ENCODE results near the gene PNPLA2. TPM values are rescaled to one million over a fixed set of nuclear protein-coding genes. Genes with fewer than 3 reads are reported as not detected.

The PNPLA2 gene
- total RNA-seq, 1 donor from 2014 or later = 60.0 TPM

DNA sequence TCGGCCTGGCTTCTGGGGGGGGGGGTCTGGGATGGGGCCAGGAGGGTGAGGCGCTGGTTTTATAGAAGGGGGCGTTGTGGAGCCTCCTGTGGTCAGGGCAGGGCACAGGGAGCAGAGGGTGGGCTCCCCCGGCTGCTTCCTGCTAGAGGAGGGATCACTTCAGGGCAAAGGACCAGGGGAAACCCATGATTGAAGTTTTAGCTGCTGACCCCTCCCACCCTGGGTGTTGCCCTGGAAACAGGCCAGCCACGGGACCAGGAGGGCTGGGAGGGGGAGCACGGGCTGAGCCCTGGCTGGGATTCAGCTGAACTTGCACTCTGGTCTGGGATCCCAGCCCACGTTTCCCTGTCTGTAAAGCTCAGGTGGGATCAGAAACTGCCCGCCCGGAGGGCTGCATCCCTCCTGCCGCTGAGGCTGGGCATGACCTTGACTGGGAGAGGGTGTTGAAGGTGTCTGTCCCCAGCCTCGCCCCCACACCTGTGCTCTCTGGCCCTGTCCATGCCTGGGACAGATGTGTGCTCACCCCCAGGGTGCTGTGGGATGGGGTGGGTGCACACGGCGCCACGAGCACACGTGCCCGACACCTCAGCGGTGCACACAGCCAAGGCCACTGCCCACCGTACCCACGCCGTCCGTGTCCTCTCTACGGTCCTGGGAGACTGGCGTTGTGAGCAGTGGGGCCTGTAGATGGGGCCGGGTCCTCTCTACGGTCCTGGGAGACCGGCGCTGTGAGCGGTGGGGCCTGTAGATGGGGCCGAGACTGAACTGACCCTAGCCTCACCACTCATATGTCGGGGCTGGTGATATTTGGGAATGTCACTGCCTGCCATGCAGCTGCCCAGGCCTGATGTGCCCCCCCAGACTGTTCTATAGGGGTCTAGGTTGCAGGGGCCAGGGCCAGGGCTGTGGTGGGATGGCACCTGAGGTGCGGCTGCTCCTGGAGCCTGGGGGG, 26.3 kb downstream of the PNPLA2 start:
- DNase-seq = peak; percentile 94

DNA sequence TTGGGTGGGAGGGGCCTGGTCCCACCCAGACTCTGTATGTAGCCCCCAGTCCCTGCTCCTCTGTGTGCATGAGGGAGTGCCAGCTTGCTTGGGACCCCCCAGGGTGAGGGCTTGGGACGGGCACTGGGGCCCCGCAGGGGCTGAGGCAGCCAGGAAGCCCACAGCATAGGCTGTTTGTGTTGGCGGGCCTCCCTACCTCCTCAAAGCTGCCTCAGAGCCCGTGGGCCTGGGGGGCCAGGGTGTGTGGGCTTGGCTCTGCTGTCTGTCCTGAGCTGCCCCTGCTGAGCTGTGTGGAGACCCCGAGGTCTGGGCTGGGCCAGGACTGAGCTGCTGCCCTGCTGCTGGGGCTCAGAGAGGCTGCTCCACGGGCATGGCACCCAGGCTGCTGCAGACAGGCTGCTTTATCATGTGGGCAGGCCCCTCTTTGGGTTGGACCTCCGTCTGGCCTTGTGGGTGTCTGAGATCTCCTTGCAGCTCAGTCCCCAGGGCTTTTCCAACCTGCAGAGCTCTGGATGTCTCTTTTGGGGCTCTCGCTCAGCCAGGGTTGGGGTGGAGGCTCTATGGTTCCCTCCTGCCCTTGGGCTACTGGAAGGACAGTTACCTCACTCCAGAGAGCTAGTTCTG, 27.3 kb downstream of the PNPLA2 start:
- DNase-seq = no peak

DNA sequence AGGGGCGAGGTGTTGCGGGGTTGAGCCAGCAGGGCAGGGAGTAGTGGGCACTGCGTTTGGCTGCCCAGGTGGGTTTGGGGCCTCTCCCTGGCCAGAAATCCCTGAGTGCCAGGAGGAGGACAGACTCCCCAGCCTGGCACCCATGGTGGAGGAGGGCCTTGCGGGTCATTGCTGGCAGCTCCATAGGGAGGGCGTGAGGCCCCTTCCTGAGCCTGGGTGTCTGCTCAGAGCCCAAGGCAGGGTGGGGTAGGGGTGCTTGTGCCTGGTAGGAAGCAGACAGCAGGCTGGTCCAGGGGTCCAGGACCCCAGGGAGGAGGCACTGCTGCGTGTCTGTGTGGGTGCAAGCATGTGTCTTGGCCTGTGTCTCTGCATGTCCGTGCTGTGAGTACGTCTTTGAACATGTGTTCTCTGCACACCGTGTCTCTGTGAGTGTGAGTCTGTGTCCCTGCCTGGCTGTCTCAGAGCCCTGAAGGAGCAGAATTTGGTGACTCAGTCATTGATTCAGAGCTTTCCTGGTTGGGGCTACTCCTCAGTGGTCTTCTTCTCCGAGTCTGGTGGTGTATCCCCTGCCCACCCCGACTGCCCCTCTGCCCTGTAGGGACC, 27.9 kb downstream of the PNPLA2 start:
- no peak for DNase-seq

DNA sequence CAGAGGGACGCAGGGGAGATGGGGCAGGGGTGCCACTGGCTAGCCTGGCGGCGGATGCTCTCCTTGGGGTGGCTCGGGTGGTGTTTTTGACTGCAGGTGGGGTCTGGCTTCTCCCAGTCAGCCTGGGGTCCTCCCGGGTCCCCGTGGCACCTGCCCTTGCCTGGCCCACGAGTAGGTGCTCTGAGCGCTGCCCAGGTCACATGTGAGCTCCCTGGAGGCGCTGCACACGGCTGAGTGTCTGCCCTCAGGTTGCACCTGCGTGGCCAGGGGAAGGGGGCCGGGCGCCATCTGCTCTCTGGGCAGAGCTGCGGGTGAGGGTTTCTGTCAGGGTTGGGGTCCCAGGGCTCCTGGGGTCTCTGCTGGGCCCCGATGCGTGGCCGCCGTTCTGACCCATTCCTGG, 29.2 kb downstream of the PNPLA2 start:
- DNase-seq = no peak

DNA sequence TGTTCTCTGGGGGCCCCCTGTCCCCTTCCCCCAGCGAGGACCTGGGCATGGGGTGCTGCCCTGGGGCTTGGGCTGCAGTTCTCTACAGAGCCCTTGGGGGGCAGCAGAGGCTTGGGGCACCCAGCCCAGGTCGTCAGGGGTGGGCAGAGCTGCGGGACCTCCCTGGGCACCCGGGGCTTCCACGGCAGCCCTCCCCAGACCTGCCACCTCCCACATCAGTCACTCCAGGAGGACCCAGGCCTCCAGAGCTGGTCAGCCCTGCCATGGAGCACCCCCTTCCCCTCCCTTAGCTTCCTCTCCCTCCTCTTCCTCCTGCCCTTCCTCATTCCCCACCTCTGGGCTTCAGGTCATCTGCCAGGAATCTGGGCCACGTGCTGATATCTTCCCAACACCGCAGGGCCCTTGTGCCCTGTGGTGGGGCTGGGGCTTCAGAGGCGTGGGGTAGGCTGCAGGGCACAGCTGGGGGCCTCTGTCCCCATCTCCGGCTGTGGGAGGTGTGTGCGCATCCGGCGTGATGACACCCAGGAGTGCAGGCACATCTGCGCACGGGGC, 29.7 kb downstream of the PNPLA2 start:
- DNase-seq = no peak

DNA sequence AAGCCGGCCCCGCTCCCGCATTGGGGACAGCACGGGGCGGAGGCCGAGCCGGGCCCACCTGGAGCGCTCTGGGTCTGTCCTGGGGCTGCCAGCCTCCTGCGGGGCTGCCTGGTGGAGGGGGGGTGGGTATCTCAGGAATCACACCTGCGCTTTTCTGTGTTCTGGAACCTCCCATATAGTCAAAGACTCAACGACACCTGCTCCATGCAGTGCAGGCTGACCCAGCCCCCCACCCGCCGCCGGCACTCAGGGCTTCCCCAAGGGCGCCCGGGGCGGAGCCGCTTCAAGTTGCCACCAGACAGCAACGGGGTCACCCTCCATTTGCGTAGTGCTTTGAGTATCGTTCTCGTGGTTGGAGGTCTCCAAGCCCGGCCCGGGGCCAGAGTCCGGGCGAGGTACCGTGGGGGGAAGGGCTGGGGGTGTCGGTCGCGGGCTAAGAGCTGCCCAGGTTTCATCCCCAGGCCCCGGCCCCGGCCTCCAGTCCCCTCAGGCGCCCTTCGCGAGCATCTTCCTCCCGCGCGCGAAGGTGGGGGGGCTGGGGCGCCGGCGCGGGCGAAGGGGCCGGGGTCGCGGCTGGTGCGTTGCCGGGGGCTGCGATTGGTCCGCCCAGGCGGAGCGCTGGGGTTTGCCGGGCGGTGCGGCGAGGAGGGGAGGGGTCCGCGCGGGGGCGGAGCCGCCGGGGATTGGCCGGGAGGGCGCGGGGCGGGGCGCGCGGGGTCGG, 30.6 kb downstream of the PNPLA2 start:
- peak; percentile 42 for DNase-seq

DNA sequence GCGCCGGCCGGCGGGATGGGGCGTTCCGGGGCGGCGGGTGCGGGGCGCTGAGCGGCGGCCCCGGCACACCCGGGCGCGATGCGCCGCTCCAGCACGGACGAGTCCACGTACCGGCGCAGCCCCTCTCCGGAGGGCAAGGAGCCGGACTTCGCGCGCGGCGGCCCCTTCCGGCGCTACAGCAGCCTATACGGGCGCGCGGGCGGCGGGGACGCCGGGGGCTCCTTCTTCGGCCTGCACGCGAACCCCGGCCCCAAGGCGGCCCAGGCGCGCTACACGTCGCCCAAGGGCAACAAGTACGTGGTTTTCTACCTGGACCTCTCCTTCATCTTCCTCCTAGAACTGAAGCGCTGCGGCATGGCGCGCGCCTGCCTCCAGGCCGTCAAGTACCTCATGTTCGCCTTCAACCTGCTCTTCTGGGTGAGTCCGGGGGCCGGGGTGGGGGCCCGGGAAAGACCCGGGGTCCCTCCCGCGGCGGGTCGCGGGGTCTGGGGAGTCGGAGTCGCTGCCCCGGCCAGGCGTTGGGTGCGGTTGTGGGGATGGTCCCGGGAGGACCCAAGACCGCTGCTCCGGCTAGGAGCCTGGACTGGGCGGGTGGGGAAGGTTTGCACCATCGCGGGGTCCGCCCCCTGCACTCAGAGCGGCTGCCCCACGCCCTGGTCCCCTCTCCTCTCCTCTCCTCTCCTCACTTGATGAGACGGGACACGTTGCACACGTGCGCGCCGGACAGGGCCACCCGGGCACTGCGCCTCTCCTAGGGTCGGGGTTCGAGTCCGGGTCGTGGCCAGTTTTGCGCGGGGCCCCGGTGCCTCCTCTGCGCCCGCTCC, 31.4 kb downstream of the PNPLA2 start:
- no peak for DNase-seq

DNA sequence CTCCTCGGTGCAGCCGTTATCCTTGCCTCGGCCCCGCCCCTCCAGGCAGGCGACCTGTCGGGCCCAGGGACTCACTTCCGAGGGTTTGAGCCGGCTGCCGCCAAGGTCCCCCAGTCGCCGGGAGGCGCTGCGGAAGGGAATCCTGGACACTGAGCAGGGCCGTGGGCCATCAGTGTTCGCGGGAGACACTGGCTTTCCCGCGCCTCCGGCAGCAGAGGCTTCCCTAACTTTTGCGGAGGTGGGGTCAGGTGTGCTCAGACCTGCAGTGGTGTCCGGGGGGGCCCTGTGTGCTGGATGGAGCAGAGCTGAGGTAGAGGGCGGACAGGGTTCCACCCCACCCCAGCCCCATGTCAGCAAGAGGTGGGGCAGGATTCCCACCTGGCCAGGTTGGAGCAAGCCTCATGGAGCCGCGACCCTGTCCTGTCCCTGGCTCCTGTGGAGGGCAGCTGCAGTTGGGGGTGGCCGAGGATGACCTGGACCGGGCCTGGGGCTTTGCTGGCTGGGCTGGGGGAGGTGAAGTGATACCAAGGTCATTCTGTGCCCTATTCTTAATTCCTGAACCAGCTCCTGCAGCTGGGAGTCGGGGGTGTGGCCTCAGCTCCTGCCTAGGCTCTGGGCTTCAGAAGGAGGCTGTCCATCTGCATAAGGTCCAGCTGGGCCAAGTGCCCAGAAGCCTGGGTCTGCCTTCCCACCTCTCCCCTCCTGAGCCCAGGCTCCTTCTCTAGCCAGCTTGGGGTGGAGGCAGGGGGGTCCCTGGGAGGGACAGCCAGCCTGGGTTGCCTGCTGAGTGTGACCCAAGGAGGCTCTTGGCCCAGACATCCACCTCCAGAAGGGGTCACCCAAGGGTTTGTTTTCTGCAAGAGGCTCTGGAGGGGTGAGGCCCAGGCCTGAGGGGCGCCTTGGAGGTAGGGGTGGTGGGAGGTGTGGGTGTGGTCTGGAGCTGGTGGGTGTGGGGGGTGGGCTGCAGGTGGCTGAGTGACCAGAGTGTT, 32.4 kb downstream of the PNPLA2 start:
- DNase-seq = no peak

DNA sequence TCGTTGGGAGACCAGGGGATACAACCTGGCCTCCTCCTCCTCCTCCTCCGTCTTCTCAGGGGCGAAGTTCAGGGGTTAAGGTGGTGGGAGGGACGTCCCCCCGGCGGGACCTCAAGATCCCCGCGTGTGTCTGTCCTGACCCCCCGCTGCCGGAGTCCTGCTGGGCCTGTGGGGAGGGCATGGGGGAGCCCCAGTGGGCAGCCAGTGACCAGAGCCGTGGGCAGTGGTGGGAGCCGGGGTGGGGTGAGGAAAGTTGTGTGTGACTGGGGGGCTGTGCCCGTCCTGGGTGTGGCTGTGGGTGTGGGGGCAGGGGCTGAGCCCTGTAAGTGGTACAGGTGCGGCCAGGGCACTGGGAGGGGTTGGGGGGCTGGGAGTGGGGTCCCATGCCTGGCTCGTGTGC, 34.0 kb downstream of the PNPLA2 start:
- DNase-seq = no peak

DNA sequence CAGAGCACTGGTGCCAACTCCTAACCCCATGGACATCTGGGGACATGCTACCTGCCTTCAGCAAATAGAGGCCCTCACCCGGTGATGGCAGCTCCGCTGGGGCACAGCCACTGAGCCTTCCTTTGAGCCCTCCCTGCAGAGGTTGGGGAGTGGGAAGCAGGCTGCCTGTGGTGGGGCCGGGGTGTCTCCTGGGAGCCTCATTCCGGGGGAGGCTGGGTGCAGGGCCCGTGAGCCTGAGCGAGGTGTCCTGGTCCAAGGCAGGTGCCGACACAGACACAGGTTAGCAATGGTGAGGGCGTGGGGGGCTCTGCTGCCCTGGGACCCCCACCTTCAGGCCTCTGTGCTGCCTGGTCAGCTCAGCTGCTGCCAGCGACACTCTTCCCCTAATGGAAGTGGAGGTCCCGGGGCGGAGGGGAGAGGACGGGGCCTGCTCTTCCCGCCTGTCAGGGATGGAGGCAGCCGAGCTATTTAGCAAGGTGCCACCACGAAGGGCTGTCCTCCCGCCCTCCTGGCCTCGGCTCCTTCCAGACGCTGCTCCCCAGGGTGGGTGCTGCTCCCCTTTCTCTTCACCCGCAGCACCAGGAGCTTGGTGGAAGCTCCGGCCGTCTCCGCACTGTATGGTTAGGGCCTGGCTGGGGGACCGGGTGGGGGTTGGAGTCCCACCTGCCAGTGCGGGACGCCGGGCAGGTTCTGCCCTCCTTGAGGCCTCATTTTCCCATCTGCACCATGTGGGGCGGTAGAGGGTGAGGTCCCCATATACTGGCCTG, 35.2 kb downstream of the PNPLA2 start:
- DNase-seq = no peak

DNA sequence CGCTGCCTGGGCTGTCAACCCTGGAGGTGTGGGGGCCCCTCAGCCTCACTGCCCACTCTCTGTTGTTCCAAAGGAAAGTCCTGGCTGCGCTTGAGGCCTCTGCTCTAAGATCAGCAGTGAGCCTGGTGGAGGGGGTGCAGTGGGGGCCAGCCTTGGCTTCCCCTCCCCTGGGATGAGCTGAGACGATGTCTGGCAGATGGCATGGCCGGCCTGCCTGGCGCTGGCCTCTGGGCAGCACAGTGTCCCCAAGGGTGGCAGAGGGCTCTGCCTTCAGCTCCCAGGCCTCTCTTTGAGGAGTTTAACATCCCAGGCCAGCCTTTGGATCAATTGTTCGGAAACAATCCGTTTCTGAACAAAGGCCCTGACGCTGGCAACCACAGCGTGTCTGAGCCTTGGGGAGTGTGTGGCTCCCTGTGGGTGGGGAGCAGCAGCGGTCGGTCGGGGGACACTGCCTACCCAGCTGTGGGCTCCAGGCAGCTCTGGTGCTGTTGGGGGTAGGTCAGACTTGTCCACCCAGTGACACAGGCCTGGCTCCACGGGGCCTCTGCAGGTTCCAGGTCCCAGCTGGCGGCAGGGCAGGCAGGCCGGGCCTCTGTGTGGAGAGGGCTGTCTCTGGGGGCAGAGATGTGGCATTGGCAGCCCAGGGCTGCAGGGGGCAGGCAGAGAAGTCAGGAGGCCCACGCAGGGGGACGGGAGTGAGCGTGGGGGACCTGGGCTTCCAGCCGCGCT, 36.1 kb downstream of the PNPLA2 start:
- DNase-seq = no peak

DNA sequence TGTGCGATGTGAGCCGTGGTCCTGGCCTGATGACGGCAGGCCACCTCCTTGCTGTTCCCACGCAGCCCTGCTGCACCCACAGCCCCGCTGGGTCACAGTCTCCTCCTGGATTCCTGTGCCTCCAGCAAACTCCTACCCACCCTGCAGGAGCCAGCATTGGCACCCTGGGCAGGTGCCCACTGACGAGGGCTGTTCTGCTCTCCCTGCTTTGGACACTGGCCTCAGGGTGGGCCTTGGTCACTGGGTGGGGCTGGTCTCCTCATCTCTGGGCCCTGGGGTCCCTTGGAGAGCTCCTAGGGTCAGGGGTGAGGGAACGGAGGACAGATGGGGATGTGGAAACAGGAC, 36.6 kb downstream of the PNPLA2 start:
- no peak for DNase-seq

DNA sequence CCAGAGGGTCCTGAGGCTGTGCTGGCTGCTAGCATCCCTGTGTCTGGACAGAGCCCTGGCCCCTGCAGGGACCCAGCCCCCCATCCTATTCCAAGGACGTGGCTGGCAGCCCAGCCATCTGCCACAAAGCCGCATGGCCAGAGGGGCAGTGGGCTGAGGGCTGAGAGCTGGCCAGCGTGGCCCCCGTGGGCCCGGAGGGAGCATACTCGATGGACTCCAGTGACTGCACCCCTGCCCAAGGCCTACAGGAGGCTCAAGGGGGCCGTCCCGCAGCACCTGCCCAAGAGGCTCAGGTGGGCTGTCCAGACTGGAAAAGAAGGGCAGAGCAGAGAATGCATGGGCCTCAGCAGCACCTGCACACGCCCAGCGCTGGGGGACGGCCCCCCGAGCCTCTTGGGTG, 37.1 kb downstream of the PNPLA2 start:
- no peak for DNase-seq

DNA sequence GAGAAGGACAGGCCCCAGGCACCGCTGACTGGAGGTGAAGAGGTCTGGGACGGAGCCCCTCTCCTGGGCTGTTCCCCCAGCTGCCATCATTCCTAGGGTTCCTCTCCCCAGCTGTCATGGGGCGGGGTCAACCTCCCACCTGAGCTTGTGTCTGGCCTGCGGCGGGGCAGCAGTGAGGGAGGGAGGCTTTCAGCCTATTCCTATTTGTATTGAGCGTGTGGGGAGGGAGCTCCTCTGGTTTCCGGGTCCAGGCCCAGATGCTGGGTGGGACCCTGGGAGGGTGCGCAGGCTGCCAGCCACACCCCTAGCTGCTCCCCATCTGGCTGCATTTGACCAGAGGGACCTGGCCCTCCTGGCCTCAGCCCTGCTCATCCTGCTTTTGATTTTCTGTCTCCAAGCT, 37.7 kb downstream of the PNPLA2 start:
- no peak for DNase-seq

DNA sequence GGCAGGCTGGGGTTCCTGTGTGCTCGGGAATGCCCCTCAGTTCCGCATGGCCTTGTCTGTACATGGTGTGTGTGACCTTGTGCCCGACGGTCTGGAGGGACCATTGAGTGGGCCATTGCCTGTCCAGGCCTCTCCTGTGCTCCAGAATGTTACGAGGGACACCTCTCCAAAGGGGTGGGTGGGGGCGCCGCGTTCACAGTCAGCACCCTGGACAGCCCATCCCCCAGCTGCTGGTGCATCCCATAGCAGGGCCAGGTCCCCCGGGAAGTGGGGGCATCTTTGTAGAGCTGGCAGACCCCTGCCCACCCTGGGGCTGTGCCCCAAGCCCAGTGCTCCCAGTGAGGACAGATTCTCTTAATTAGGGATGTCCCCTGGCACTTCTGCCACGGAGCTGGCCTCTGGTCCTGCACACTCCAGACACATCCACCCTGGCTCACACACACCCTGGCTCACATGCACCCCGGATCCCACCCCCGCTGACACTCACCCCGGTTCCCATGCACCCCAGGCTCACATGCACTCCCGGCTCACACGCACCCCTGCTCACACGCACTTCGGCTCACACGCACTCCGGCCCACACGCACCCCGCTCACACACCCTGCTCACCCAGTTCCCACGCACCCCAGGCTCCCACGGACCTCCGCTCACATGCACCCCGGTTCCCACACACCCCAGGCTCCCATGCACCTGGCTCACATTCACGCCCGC, 39.5 kb downstream of the PNPLA2 start:
- DNase-seq = no peak

DNA sequence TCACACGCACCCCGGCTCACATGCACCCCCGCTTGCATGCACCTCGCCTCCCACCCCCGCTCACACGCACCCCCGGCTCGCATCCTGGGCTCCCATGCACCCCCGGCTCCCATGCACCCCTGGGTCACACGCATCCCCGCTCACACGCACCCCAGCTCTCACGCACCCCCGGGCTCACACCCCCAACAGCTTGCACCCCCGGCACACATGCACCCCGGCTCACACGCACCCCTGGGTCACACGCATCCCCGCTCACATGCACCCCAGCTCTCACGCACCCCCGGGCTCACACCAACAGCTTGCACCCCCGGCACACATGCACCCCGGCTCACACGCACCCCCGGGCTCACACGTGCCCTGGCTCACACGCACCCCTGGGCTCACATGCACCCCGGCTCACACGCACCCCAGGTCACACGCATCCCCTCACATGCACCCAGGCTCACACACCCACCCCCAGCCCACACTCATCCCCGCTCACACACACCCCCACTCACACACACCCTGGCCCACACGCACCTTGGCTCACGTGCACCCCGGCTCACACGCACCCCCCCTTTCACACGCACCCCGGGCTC, 40.1 kb downstream of the PNPLA2 start:
- no peak for DNase-seq

DNA sequence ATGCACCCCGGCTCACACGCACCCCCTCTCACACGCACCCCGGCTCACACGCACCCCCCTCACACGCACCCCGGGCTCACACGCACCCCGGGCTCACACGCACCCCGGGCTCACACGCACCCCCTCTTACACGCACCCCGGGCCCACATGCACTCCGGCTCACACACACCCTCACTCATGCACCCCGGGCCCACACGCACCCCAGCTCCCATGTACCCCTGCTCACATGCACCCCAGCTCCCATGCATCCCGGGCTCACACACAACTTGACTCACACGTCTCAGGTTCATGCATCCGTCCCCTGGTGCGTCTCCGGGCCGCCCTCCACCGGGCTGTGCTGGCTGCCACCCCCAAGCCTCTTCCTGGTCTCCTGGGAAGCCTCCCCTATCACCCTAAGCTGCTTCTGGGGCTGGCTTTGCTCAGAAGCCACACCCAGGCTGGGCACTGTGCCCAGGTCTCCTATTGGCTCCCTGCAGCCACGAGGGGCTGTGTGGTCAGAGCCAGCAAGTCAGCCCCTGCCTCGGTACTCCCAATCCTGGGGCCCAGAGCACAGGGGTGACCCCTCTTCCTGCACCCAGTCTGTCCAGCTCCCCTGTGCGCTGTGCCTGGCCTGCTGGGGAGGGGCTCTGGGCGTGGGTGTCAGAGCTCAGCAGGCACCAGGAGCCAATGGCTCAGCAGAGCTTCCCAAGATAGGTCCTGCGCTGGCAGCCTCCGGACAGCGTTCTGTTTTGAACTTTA, 40.8 kb downstream of the PNPLA2 start:
- DNase-seq = peak; percentile 37

Data from skin of body (tissue), 2 donors.